SU-DHL-6 (cell line): ENCODE results near the gene NFIB.

Experiments
- CTCF ChIP-seq: fragments of 200-600 bp; sonication (generic); IDR thresholded peaks from one replicate; pipeline ENCODE4 v1.5.1; 2017; ENCODE audit warnings: antibody characterized with exemption, mild to moderate bottlenecking, low read length, moderate library complexity; ENCODE audit not compliant: insufficient read depth, poor library complexity, severe bottlenecking
- EZH2phosphoT487 ChIP-seq: fragments of 200-600 bp; sonication (generic), shearing (Covaris generic); conservative IDR thresholded peaks from 2 replicates; pipeline ENCODE4 v1.6.1; 2018; ENCODE audit warnings: mild to moderate bottlenecking, antibody characterized with exemption, low read length, moderate library complexity, mixed read lengths

- TF ChIP-seq CTCF = no peak
- TF ChIP-seq EZH2phosphoT487 = no peak
Observed at GRCh38 chr9:14168381-14168780, 145.6 kb downstream of the NFIB start.
